ENCODE data around the gene CXXC4.

CXXC4 gene

GRCh38 chr4:104494185-104494584 lies 509 bp downstream of the CXXC4 start:
- DNase-seq (ENCODE audit: low spot score) = no peak
- Mint-ChIP-seq H3K4me3 (peak overlapping the region; percentile 51), H3K27ac (no peak overlapping the region), H3K36me3 (ENCODE audit: low read depth) (no peaks in the 10 kb centered on the region), H3K27me3 (ENCODE audit: low read depth) (peaks cover 68% of the 10 kb centered on the region), H3K4me1 (ENCODE audit: low read depth) (peaks cover 22% of the 10 kb centered on the region), H3K9me3 (no peaks in the 10 kb centered on the region)

DNA sequence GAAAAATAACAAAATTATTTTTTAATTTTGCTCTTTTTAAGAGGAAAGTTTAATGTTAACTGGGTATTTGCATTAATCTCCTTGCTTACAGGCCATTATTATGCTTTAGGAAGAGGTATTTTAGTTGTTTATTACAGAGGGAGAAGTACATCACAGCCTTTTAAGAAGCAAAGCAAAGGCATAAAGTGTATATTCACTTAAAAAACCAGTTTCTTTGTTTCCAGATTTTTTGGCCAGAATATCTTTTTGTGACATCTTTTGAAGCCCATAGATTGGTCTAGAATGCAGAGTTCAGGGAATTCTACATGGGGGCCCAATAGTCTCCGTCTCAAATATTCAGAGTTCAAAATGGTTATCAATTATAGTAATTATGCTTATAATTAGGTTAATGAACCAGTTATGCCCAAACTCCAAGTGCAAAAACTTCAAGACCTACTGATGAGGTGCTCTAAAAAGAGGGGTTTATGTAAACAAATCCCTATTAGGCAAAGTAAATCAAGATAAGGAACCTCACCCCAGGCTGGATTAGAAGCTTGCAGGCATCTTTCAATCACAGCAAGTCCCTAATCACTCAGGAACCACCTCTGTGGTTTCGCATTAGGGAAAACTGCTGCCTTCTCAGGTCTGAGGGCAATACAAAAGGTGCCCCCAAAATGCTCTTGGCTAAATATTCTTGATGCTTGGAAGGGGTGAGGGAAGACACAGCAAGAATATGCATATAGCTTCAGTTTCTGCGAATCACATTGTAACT lies 1.4 kb downstream of the CXXC4 start:
- Mint-ChIP-seq H3K4me3 (no peak overlapping the region), H3K36me3 (ENCODE audit: low read depth) (no peaks in the 10 kb centered on the region), H3K27me3 (ENCODE audit: low read depth) (peaks cover 71% of the 10 kb centered on the region), H3K27ac (no peak overlapping the region), H3K9me3 (no peaks in the 10 kb centered on the region), H3K4me1 (ENCODE audit: low read depth) (peaks cover 22% of the 10 kb centered on the region)
- DNase-seq (ENCODE audit: low spot score) = no peak

DNA sequence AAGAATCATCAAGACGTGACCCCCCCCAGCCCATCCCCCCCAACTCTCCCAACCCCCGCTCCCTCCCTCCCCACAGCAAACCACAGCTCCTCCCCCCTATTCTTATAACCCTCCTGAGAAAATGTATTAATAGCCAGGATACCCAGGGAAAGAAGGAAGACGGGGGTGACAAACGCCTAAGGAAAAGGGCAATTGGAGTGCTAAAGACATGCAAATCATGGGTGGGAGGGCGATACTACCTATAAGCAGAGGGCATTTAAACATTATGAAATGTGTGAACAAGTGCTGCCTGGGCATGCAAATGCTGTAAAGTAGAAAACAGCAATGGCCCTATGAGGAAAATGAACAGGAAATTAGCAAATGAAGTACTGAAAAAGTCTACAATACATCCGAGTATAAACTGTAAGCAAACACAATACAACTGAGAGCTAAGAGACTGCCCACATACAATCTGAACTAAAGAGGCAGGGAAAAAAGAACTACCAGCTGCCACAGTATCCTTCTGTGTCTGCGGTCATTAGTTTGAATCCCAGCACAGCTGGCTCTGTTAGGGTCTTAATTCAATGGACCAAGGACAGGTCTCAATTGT lies 2.4 kb downstream of the CXXC4 start:
- no peak for DNase-seq (ENCODE audit: low spot score)
- peaks cover 77% of the 10 kb centered on the region for H3K27me3 Mint-ChIP-seq (ENCODE audit: low read depth)
- H3K27ac Mint-ChIP-seq = no peak overlapping the region
- H3K4me1 Mint-ChIP-seq (ENCODE audit: low read depth) = peaks cover 22% of the 10 kb centered on the region
- peak overlapping the region; percentile 56 for H3K4me3 Mint-ChIP-seq
- H3K9me3 Mint-ChIP-seq = no peaks in the 10 kb centered on the region
- H3K36me3 Mint-ChIP-seq (ENCODE audit: low read depth) = no peaks in the 10 kb centered on the region

GRCh38 chr4:104491481-104492182 lies 3.1 kb downstream of the CXXC4 start:
- Mint-ChIP-seq H3K36me3 (ENCODE audit: low read depth) (no peaks in the 10 kb centered on the region), H3K4me3 (peak overlapping the region; percentile 71), H3K27ac (no peak overlapping the region), H3K9me3 (no peaks in the 10 kb centered on the region), H3K4me1 (ENCODE audit: low read depth) (peaks cover 22% of the 10 kb centered on the region), H3K27me3 (ENCODE audit: low read depth) (peaks cover 73% of the 10 kb centered on the region)
- DNase-seq (ENCODE audit: low spot score) = no peak

DNA sequence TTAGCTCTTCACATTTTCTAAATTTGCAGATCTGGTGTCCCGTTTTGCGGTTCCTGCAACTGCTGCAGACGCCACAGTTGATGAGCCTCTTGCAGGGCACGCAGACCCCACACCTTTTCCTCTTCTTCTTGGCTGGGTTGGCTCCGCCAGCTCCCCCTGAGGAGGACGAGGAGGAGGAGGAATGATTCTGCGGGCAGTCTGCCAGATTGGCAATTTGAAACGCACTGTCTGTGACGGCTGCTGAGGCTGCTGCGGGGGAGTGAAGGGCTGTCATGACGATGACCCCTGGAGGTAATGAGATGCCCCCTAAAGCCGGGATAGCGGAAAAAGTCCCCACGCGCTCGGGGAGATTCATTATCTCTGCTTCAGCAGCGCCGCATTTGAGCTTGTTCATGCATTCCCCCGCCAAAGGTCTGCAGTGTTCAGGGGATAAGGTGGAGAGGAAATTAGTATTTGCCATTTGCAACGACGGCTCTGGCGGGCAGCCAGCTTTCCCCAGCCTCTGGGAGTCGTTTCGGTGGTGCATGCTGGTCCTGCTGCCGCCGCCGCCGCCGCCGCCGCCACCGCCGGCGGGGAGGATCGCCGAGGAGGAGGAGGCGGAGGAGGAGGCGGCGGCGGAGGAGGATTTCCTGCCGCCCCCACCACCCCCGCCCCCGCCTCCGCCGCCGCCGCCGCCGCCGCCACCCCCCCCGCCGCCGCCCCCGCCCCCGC lies 3.8 kb downstream of the CXXC4 start:
- peaks cover 72% of the 10 kb centered on the region for H3K27me3 Mint-ChIP-seq (ENCODE audit: low read depth)
- DNase-seq (ENCODE audit: low spot score) = no peak

GRCh38 chr4:104490096-104490769 lies 4.5 kb downstream of the CXXC4 start:
- Mint-ChIP-seq H3K9me3 (no peaks in the 10 kb centered on the region), H3K4me3 (peak overlapping the region; percentile 80), H3K27ac (no peak overlapping the region), H3K27me3 (ENCODE audit: low read depth) (peaks cover 66% of the 10 kb centered on the region), H3K4me1 (ENCODE audit: low read depth) (peaks cover 18% of the 10 kb centered on the region), H3K36me3 (ENCODE audit: low read depth) (no peaks in the 10 kb centered on the region)
- no peak for DNase-seq (ENCODE audit: low spot score)

More for the DNA sequence above, 3.8 kb downstream of the CXXC4 start:
- Mint-ChIP-seq H3K4me1 (ENCODE audit: low read depth) (peaks cover 22% of the 10 kb centered on the region), H3K4me3 (peak overlapping the region; percentile 80), H3K9me3 (no peaks in the 10 kb centered on the region), H3K36me3 (ENCODE audit: low read depth) (no peaks in the 10 kb centered on the region), H3K27ac (no peak overlapping the region)

- Mint-ChIP-seq H3K4me1 (ENCODE audit: low read depth) (peaks cover 16% of the 10 kb centered on the region), H3K27me3 (ENCODE audit: low read depth) (peaks cover 62% of the 10 kb centered on the region), H3K36me3 (ENCODE audit: low read depth) (no peaks in the 10 kb centered on the region), H3K27ac (no peak overlapping the region), H3K9me3 (no peaks in the 10 kb centered on the region), H3K4me3 (no peak overlapping the region)
- DNase-seq (ENCODE audit: low spot score) = no peak
These were observed 5.0 kb downstream of the CXXC4 start for GRCh38 chr4:104489731-104490095.

DNA sequence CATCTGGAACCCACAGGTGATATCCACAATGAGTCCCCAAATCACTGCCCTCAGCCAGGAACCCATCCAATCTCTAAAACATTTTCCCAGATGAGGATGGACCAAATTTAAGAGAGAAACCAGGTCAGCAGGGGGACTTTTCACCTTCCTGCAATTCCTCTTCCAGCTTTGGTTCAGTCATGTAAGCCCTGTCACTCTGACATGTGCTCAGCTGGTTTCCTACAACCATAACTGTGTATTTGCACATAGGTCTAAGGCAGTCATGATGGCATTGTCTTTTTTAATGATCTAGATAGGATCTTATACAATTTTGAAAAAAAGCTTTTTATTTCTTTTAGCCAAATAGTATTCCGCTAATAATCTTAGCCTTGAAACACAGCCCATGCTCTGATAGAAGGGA lies 6.5 kb downstream of the CXXC4 start:
- no peak overlapping the region for H3K27ac Mint-ChIP-seq

DNA sequence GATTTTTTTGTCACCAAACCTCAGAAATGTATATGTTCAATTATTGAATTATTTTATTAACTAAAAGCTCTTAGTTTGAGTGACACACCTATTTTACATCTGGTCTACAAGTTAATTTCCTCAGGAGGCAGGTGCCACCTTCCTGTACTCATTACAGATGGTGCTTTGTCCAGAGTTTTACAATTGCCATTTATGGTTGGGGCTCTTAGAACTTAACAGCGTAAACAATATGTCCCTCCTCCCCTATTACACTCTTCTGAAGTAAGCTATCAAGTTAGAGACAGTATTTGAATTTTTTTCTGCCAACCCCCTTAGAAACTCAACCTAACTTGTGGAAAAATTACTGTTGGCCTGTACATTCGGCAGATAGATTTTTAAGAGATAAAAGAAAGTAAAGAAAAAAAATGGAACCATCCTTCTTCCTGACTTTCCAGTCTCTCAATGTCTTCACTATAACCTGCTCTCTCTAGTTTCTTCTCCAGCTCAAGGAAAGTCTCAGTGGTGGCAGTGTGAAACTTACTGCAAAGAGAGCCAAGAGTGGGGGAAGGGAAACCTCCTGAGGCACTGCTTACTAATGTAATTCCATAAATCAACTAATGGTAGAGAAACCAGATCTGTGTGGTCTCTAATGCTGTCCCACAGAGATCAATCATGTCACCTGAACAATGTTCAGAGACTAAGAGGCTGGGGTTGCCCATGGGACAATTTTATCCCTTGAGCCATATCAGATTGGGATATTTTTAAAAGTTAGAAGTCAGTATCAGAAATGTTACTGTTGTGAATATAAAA lies 7.8 kb downstream of the CXXC4 start:
- DNase-seq (ENCODE audit: low spot score) = no peak
- no peak overlapping the region for H3K4me3 Mint-ChIP-seq
- no peaks in the 10 kb centered on the region for H3K36me3 Mint-ChIP-seq (ENCODE audit: low read depth)
- H3K9me3 Mint-ChIP-seq = no peaks in the 10 kb centered on the region
- peaks cover 11% of the 10 kb centered on the region for H3K4me1 Mint-ChIP-seq (ENCODE audit: low read depth)
- peaks cover 35% of the 10 kb centered on the region for H3K27me3 Mint-ChIP-seq (ENCODE audit: low read depth)
- no peak overlapping the region for H3K27ac Mint-ChIP-seq

More for the DNA sequence above, 6.5 kb downstream of the CXXC4 start:
- Mint-ChIP-seq H3K9me3 (no peaks in the 10 kb centered on the region), H3K36me3 (ENCODE audit: low read depth) (no peaks in the 10 kb centered on the region), H3K4me1 (ENCODE audit: low read depth) (peaks cover 11% of the 10 kb centered on the region), H3K4me3 (no peak overlapping the region), H3K27me3 (ENCODE audit: low read depth) (peaks cover 47% of the 10 kb centered on the region)
- DNase-seq (ENCODE audit: low spot score) = no peak

GRCh38 chr4:104475652-104476051 lies 19.0 kb downstream of the CXXC4 start:
- Mint-ChIP-seq H3K27me3 (ENCODE audit: low read depth) (no peaks in the 10 kb centered on the region), H3K9me3 (no peaks in the 10 kb centered on the region), H3K27ac (no peak overlapping the region), H3K4me1 (ENCODE audit: low read depth) (no peaks in the 10 kb centered on the region), H3K36me3 (ENCODE audit: low read depth) (no peaks in the 10 kb centered on the region), H3K4me3 (no peak overlapping the region)
- no peak for DNase-seq (ENCODE audit: low spot score)

DNA sequence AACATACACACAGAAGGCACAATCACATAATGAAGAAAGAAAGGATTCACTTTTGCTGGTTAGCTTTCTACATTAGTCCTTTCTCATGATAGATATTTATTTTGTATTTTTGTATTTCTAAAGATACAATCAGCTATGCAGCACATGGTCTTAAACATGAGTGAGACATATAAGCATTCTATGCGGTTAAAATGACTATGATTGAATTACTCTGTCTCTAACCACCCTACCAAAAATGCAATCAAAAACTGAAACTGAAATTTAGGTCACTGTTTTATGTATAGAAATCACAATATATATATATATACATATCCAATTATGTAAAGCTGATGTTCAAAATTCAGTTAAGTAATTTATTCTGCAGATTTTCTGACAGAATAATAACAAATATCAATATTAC lies 21.9 kb downstream of the CXXC4 start:
- no peak for DNase-seq (ENCODE audit: low spot score)
- Mint-ChIP-seq H3K36me3 (ENCODE audit: low read depth) (no peaks in the 10 kb centered on the region), H3K27me3 (ENCODE audit: low read depth) (no peaks in the 10 kb centered on the region), H3K4me3 (no peak overlapping the region), H3K9me3 (no peaks in the 10 kb centered on the region), H3K4me1 (ENCODE audit: low read depth) (no peaks in the 10 kb centered on the region), H3K27ac (no peak overlapping the region)

- Mint-ChIP-seq H3K9me3 (no peaks in the 10 kb centered on the region), H3K27me3 (ENCODE audit: low read depth) (no peaks in the 10 kb centered on the region), H3K4me3 (no peak overlapping the region), H3K27ac (no peak overlapping the region), H3K4me1 (ENCODE audit: low read depth) (no peaks in the 10 kb centered on the region), H3K36me3 (ENCODE audit: low read depth) (no peaks in the 10 kb centered on the region)
- no peak for DNase-seq (ENCODE audit: low spot score)
These were observed 23.9 kb downstream of the CXXC4 start for GRCh38 chr4:104470770-104471169.

DNA sequence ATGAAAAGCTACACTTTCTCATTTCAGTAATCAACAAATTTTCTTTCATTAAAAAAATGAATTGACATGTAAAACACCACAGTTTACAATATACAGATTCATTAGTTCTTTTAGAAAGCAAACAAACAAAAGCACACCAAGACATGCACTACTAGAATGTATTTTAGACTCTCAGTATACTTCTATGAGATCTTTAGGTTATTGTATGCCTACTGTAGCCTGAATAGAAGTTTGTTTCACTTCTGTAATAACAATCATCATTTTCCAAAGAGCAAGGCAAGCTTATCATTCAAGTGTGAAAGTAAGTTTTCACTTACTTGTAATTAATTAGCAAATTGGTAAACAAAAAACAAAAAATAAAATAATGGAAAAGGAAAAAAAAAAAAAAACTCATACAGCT lies 24.9 kb downstream of the CXXC4 start:
- no peak for DNase-seq (ENCODE audit: low spot score)
- Mint-ChIP-seq H3K36me3 (ENCODE audit: low read depth) (no peaks in the 10 kb centered on the region), H3K4me1 (ENCODE audit: low read depth) (no peaks in the 10 kb centered on the region), H3K27ac (no peak overlapping the region), H3K4me3 (no peak overlapping the region), H3K9me3 (no peaks in the 10 kb centered on the region), H3K27me3 (ENCODE audit: low read depth) (no peaks in the 10 kb centered on the region)
